ENCODE measurements around the gene S100A10. TPM values are rescaled to one million over a fixed set of nuclear protein-coding genes. Genes with fewer than 3 reads are reported as not detected.
A peak's percentile ranks its signal among the peaks of the same experiment; 100 is the strongest.

The S100A10 gene
- total and polyA plus RNA-seq, 2 experiments from 2014 or later: 60.5 to 1,024 TPM

GRCh38 chr1:151942882-151943281 lies 50.8 kb downstream of the S100A10 start:
- Histone ChIP-seq H3K4me2 (ENCODE audit: unreplicated experiment) (no peak overlapping the region), H3F3A (ENCODE audit: insufficient read depth) (peaks cover 26% of the 10 kb centered on the region), H3K36me3 (ENCODE audit: low read depth) (no peaks in the 10 kb centered on the region), H2AFZ (no peak overlapping the region), H3K9me2 (ENCODE audit: insufficient read depth) (no peaks in the 10 kb centered on the region), H3K4me1 (ENCODE audit: insufficient read depth) (peaks cover 43% of the 10 kb centered on the region), H3K4me3 (no peak overlapping the region), H3K9me3 (ENCODE audit: low read depth) (no peaks in the 10 kb centered on the region), H4K20me1 (ENCODE audit: insufficient read depth) (no peaks in the 10 kb centered on the region), H3K79me2 (ENCODE audit: insufficient read depth) (no peaks in the 10 kb centered on the region), H3K27me3 (replicated peaks; ENCODE audit: insufficient read depth) (no peaks in the 10 kb centered on the region), H3K27ac (no peak overlapping the region), H3K9ac (no peak overlapping the region)
- TF ChIP-seq EZH2 (IDR thresholded peaks at IDR 0.05; ENCODE audit: insufficient read depth, poor library complexity, severe bottlenecking): no peak
- no peak for TF ChIP-seq EZH2phosphoT487 (IDR thresholded peaks at IDR 0.05; ENCODE audit: insufficient read depth, low read depth)
- DNase-seq: no peak
- in situ Hi-C loops (cut with MboI): no loop called here
- 94 to 100% methylated on average over 1 of the region's 1 CpG for WGBS, 2 experiments (ENCODE audit: low coverage in 1 of 2, low lambda C conversion rate in 2 of 2, missing lambda C conversion rate in 2 of 2)

- H3F3A ChIP-seq (ENCODE audit: insufficient read depth): peaks cover 12% of the 10 kb centered on the region
- no peak for DNase-seq
- peaks cover 21% of the 10 kb centered on the region for H3K4me1 ChIP-seq (ENCODE audit: insufficient read depth)
- H3K9me3 ChIP-seq (ENCODE audit: low read depth): no peaks in the 10 kb centered on the region
- H3K4me2 ChIP-seq (ENCODE audit: unreplicated experiment): peak overlapping the region; percentile 56
- peak overlapping the region; percentile 76 for H3K9ac ChIP-seq
- no peak overlapping the region for H2AFZ ChIP-seq
- no peak overlapping the region for H3K4me3 ChIP-seq
- H4K20me1 ChIP-seq (ENCODE audit: insufficient read depth): no peaks in the 10 kb centered on the region
- no peaks in the 10 kb centered on the region for H3K27me3 ChIP-seq (replicated peaks; ENCODE audit: insufficient read depth)
- no peaks in the 10 kb centered on the region for H3K9me2 ChIP-seq (ENCODE audit: insufficient read depth)
- H3K36me3 ChIP-seq (ENCODE audit: low read depth): no peaks in the 10 kb centered on the region
- peak overlapping the region; percentile 88 for H3K27ac ChIP-seq
- 96 to 97% methylated on average over 1 of the region's 1 CpG for WGBS, 2 experiments (ENCODE audit: low coverage in 1 of 2, low lambda C conversion rate in 2 of 2, missing lambda C conversion rate in 2 of 2)
- in situ Hi-C loops (cut with MboI): no loop called here
- no peaks in the 10 kb centered on the region for H3K79me2 ChIP-seq (ENCODE audit: insufficient read depth)
- TF ChIP-seq EZH2phosphoT487 (IDR thresholded peaks at IDR 0.05; ENCODE audit: insufficient read depth, low read depth) (no peak), EZH2 (IDR thresholded peaks at IDR 0.05; ENCODE audit: insufficient read depth, poor library complexity, severe bottlenecking) (no peak)
Observed at GRCh38 chr1:151940541-151940940, 53.1 kb downstream of the S100A10 start.

GRCh38 chr1:151939779-151940178 lies 53.9 kb downstream of the S100A10 start:
- Histone ChIP-seq H3K27ac (no peak overlapping the region), H4K20me1 (ENCODE audit: insufficient read depth) (no peaks in the 10 kb centered on the region), H3K9me2 (ENCODE audit: insufficient read depth) (no peaks in the 10 kb centered on the region), H2AFZ (no peak overlapping the region), H3K4me1 (ENCODE audit: insufficient read depth) (peaks cover 14% of the 10 kb centered on the region), H3F3A (ENCODE audit: insufficient read depth) (peaks cover 5% of the 10 kb centered on the region), H3K79me2 (ENCODE audit: insufficient read depth) (no peaks in the 10 kb centered on the region), H3K4me3 (no peak overlapping the region), H3K36me3 (ENCODE audit: low read depth) (no peaks in the 10 kb centered on the region), H3K27me3 (replicated peaks; ENCODE audit: insufficient read depth) (no peaks in the 10 kb centered on the region), H3K9me3 (ENCODE audit: low read depth) (no peaks in the 10 kb centered on the region), H3K4me2 (ENCODE audit: unreplicated experiment) (no peak overlapping the region), H3K9ac (no peak overlapping the region)
- no peak for TF ChIP-seq EZH2phosphoT487 (IDR thresholded peaks at IDR 0.05; ENCODE audit: insufficient read depth, low read depth)
- TF ChIP-seq EZH2 (IDR thresholded peaks at IDR 0.05; ENCODE audit: insufficient read depth, poor library complexity, severe bottlenecking): no peak
- no peak for DNase-seq
- WGBS, 2 experiments (ENCODE audit: low coverage in 1 of 2, low lambda C conversion rate in 2 of 2, missing lambda C conversion rate in 2 of 2): 76 to 90% methylated on average over 1 of the region's 1 CpG
- in situ Hi-C loops (cut with MboI): no loop called here

GRCh38 chr1:151939141-151939540 lies 54.5 kb downstream of the S100A10 start:
- Histone ChIP-seq H2AFZ (no peak overlapping the region), H3K9me3 (ENCODE audit: low read depth) (no peaks in the 10 kb centered on the region), H3K4me2 (ENCODE audit: unreplicated experiment) (no peak overlapping the region), H3K4me1 (ENCODE audit: insufficient read depth) (peaks cover 12% of the 10 kb centered on the region), H3K27ac (no peak overlapping the region), H4K20me1 (ENCODE audit: insufficient read depth) (no peaks in the 10 kb centered on the region), H3K27me3 (replicated peaks; ENCODE audit: insufficient read depth) (no peaks in the 10 kb centered on the region), H3K9ac (no peak overlapping the region), H3K9me2 (ENCODE audit: insufficient read depth) (no peaks in the 10 kb centered on the region), H3K79me2 (ENCODE audit: insufficient read depth) (no peaks in the 10 kb centered on the region), H3K36me3 (ENCODE audit: low read depth) (no peaks in the 10 kb centered on the region), H3K4me3 (no peak overlapping the region), H3F3A (ENCODE audit: insufficient read depth) (peaks cover 5% of the 10 kb centered on the region)
- 88 to 90% methylated on average over 3 of the region's 3 CpGs for WGBS, 2 experiments (ENCODE audit: low coverage in 1 of 2, low lambda C conversion rate in 2 of 2, missing lambda C conversion rate in 2 of 2)
- DNase-seq: no peak
- TF ChIP-seq EZH2phosphoT487 (IDR thresholded peaks at IDR 0.05; ENCODE audit: insufficient read depth, low read depth): no peak
- no peak for TF ChIP-seq EZH2 (IDR thresholded peaks at IDR 0.05; ENCODE audit: insufficient read depth, poor library complexity, severe bottlenecking)
- in situ Hi-C loops (cut with MboI): no loop called here

GRCh38 chr1:151936653-151937052 lies 57.0 kb downstream of the S100A10 start:
- Histone ChIP-seq H3K9me3 (ENCODE audit: low read depth) (no peaks in the 10 kb centered on the region), H3K27me3 (replicated peaks; ENCODE audit: insufficient read depth) (no peaks in the 10 kb centered on the region), H3K4me1 (ENCODE audit: insufficient read depth) (peaks cover 8% of the 10 kb centered on the region), H3K79me2 (ENCODE audit: insufficient read depth) (no peaks in the 10 kb centered on the region), H3K4me2 (ENCODE audit: unreplicated experiment) (no peak overlapping the region), H4K20me1 (ENCODE audit: insufficient read depth) (no peaks in the 10 kb centered on the region), H2AFZ (no peak overlapping the region), H3F3A (ENCODE audit: insufficient read depth) (peaks cover under 1% of the 10 kb centered on the region; the same call in 1 of the 2 replicates), H3K36me3 (ENCODE audit: low read depth) (no peaks in the 10 kb centered on the region), H3K9me2 (ENCODE audit: insufficient read depth) (no peaks in the 10 kb centered on the region), H3K9ac (no peak overlapping the region), H3K4me3 (no peak overlapping the region), H3K27ac (no peak overlapping the region)
- in situ Hi-C loops (cut with MboI): no loop called here
- no peak for DNase-seq
- TF ChIP-seq EZH2phosphoT487 (IDR thresholded peaks at IDR 0.05; ENCODE audit: insufficient read depth, low read depth) (no peak), EZH2 (IDR thresholded peaks at IDR 0.05; ENCODE audit: insufficient read depth, poor library complexity, severe bottlenecking) (no peak)
- 70 to 74% methylated on average over 7 of the region's 7 CpGs for WGBS, 2 experiments (ENCODE audit: low coverage in 1 of 2, low lambda C conversion rate in 2 of 2, missing lambda C conversion rate in 2 of 2)
